Stomach (tissue), 9 donors: ENCODE measurements around the gene DCDC2. TPM values are rescaled to one million over a fixed set of nuclear protein-coding genes. Genes with fewer than 3 reads are reported as not detected.
"Not testable (repeated sequence)": the region's sequence is repeated elsewhere in the genome, so short reads cannot be mapped to it uniquely, and the experiment has no call there.

Experiments used
- DNase-seq, 2 donors: peaks; one replicate each; pipeline versions ENCODE4 v3.0.0 to v3.0.0-alpha.2; 2013 to 2019
- H3K27ac ChIP-seq, 5 donors: fragments of 200-600 bp in 4 of 5; sonication (generic) in 4 of 5; one replicate each; pipeline ENCODE4 v1.5.1; 2013 to 2019; ENCODE audit warnings: mild to moderate bottlenecking in 1 of 5, moderate library complexity in 1 of 5
- H3K27me3 ChIP-seq, 3 donors: fragments of 200-600 bp; sonication (generic); one replicate each; pipeline ENCODE4 v1.5.1; 2017 to 2019; ENCODE audit warnings: mixed run types in 1 of 3
- H3K36me3 ChIP-seq, 4 donors: fragments of 200-600 bp; sonication (generic); 1 replicate in 3 of 4; 2 replicates in 1 of 4; pipeline ENCODE4 v1.5.1; 2016 to 2019
- H3K4me1 ChIP-seq, 4 donors: fragments of 200-600 bp; sonication (generic); one replicate each; pipeline ENCODE4 v1.5.1; 2016 to 2019
- H3K4me3 ChIP-seq, 4 donors: fragments of 200-600 bp; sonication (generic) in 3 of 4; one replicate each; pipeline ENCODE4 v1.5.1; 2016 to 2019; ENCODE audit warnings: mild to moderate bottlenecking in 1 of 4
- H3K9me3 ChIP-seq, 4 donors: fragments of 200-600 bp; sonication (generic); one replicate each; pipeline ENCODE4 v1.5.1; 2016 to 2019
- CTCF ChIP-seq, 7 experiments: fragments of 450-650 bp in 4 of 7; fragments of 200-600 bp in 3 of 7; sonication (generic) in 3 of 7; IDR thresholded peaks; one replicate each; pipeline ENCODE4 v1.5.1; 2016 to 2019; ENCODE audit warnings: antibody characterized with exemption in 7 of 7, control low read depth in 2 of 7, mild to moderate bottlenecking in 1 of 7
- EP300 ChIP-seq: sonication (generic); formaldehyde crosslinking; IDR thresholded peaks from one replicate; pipeline ENCODE4 v1.6.1; 2017; ENCODE audit warnings: antibody characterized with exemption
- POLR2A ChIP-seq, 4 donors: fragments of 450-650 bp; IDR thresholded peaks; one replicate each; pipeline ENCODE4 v1.6.1; 2016; ENCODE audit warnings: antibody characterized with exemption in 4 of 4, control low read depth in 2 of 4, mild to moderate bottlenecking in 1 of 4, moderate library complexity in 1 of 4
- POLR2AphosphoS5 ChIP-seq, 3 donors: sonication (generic); formaldehyde crosslinking; IDR thresholded peaks; one replicate each; pipeline ENCODE4 v1.6.1; 2016; ENCODE audit warnings: antibody characterized with exemption in 3 of 3
- WGBS, 5 donors: extraction: QIAGEN DNeasy Blood & Tissue Kit in 3 of 5; methylation state at CpG; one replicate each; pipeline versions ENCODE4 v1.1.5 to v1.1.7; 2013 to 2018; 5-methylcytosine and 5-hydroxymethylcytosine counted together
- intact Hi-C: fragments of 100-400 bp; cut with DNase I; formaldehyde crosslinking; loops from one replicate; pipeline ENCODE4 v1.15.1; 2023; ENCODE audit warnings: low total_unique reads
- polyA plus RNA-seq, 3 donors: library from polyadenylated mRNA; stranded (reverse); fragments of 200-250 nt; gene quantifications; one replicate each; pipeline ENCODE4 v1.2.3, GENCODE V29; 2013
- total RNA-seq, 5 donors: library from RNA; depleted of rRNA; stranded (reverse); fragments of >200 nt; gene quantifications; one replicate each; pipeline versions ENCODE4 v1.1.0 to v1.2.3, GENCODE V29; 2014 to 2016
- donor health status: healthy with polysubstance abuse.
- donor health status: Bipolar disorder and iron deficiency.
- donor health status: healthy.

Gene DCDC2
- total and polyA plus RNA-seq, 8 donors = under 0.01 to 2.8 (median 1.4) TPM

- Histone ChIP-seq H3K27ac (no peak overlapping the region), H3K27me3 (no peaks in the 10 kb centered on the region), H3K4me3 (no peak overlapping the region), H3K4me1 (no peaks in the 10 kb centered on the region), H3K36me3 (no peaks in the 10 kb centered on the region), H3K9me3 (no peaks in the 10 kb centered on the region)
- intact Hi-C loops = no loop called here
- TF ChIP-seq POLR2AphosphoS5 (IDR thresholded peaks at IDR 0.05) (no peak), CTCF (IDR thresholded peaks at IDR 0.05) (no peak), EP300 (no peak), POLR2A (IDR thresholded peaks at IDR 0.05) (no peak)
- WGBS, 5 donors = 61 to 70% (median 67%) methylated on average over 4 of the region's 4 CpGs
- no peak for DNase-seq
These were observed 150.4 kb downstream of the DCDC2 start for GRCh38 chr6:24207413-24207812.

- Histone ChIP-seq H3K4me1 (no peaks in the 10 kb centered on the region), H3K9me3 (no peaks in the 10 kb centered on the region), H3K36me3 (no peaks in the 10 kb centered on the region), H3K4me3 (no peak overlapping the region), H3K27ac (no peak overlapping the region), H3K27me3 (no peaks in the 10 kb centered on the region)
- WGBS, 5 donors = 2 to 10% (median 5%) methylated on average over 4 of the region's 4 CpGs
- TF ChIP-seq POLR2AphosphoS5 (IDR thresholded peaks at IDR 0.05) = no peak
- peak in 5 of 7 experiments; percentile 29 to 54 (median 50) for TF ChIP-seq CTCF (IDR thresholded peaks at IDR 0.05)
- DNase-seq = peak in 1 of 2 donors; percentile 74
- intact Hi-C loops = no loop called here
These were observed 152.8 kb downstream of the DCDC2 start for GRCh38 chr6:24205020-24205492.

- H3K36me3 ChIP-seq, H3K4me3 ChIP-seq, H3K9me3 ChIP-seq, H3K27ac ChIP-seq, intact Hi-C loops, H3K27me3 ChIP-seq, DNase-seq, H3K4me1 ChIP-seq: not testable (repeated sequence)
- 85 to 95% (median 93%) methylated on average over 3 of the region's 3 CpGs for WGBS, 5 donors
These were observed 153.7 kb downstream of the DCDC2 start for GRCh38 chr6:24204113-24204512.

GRCh38 chr6:24197892-24198291 is 160.0 kb downstream of the DCDC2 start:
- intact Hi-C loops = no loop called here
- no peaks in the 10 kb centered on the region for H3K9me3 ChIP-seq
- DNase-seq = no peak
- H3K27me3 ChIP-seq = no peaks in the 10 kb centered on the region
- H3K4me1 ChIP-seq = no peaks in the 10 kb centered on the region
- TF ChIP-seq EP300 (no peak), POLR2A (IDR thresholded peaks at IDR 0.05) (no peak), CTCF (IDR thresholded peaks at IDR 0.05) (no peak), POLR2AphosphoS5 (IDR thresholded peaks at IDR 0.05) (no peak)
- H3K27ac ChIP-seq = no peak overlapping the region
- no peak overlapping the region for H3K4me3 ChIP-seq
- WGBS, 5 donors = 64 to 83% (median 77%) methylated on average over 1 of the region's 1 CpG
- no peaks in the 10 kb centered on the region for H3K36me3 ChIP-seq

- no peaks in the 10 kb centered on the region for H3K9me3 ChIP-seq
- no peak for TF ChIP-seq CTCF (IDR thresholded peaks at IDR 0.05)
- no peak for TF ChIP-seq POLR2AphosphoS5 (IDR thresholded peaks at IDR 0.05)
- no peak for TF ChIP-seq EP300
- TF ChIP-seq POLR2A (IDR thresholded peaks at IDR 0.05) = no peak
- H3K4me3 ChIP-seq = no peak overlapping the region
- DNase-seq = no peak
- intact Hi-C loops = no loop called here
- H3K27ac ChIP-seq = no peak overlapping the region
- no peaks in the 10 kb centered on the region for H3K27me3 ChIP-seq
- no peaks in the 10 kb centered on the region for H3K4me1 ChIP-seq
- WGBS, 5 donors = 60 to 81% (median 69%) methylated on average over 3 of the region's 3 CpGs
- no peaks in the 10 kb centered on the region for H3K36me3 ChIP-seq
These were observed 161.8 kb downstream of the DCDC2 start for GRCh38 chr6:24195836-24196597.
